Kidney epithelial cell (primary cell): ENCODE measurements around the gene PCMT1. TPM values are rescaled to one million over a fixed set of nuclear protein-coding genes. Genes with fewer than 3 reads are reported as not detected.

ENCODE experiments used
- DNase-seq: peaks from one replicate; pipeline ENCODE4 v3.0.0-alpha.2; 2010; ENCODE audit warnings: low read depth
- H3K27me3 ChIP-seq: 2 replicates; pipeline ENCODE4 v1.6.0; 2011; ENCODE audit warnings: low read length; ENCODE audit not compliant: control insufficient read depth, insufficient read depth
- H3K36me3 ChIP-seq: 2 replicates; pipeline ENCODE4 v1.5.1; 2011; ENCODE audit warnings: low read length; ENCODE audit not compliant: control insufficient read depth, insufficient read depth
- H3K4me3 ChIP-seq: 2 replicates; pipeline ENCODE4 v1.5.1; 2011; ENCODE audit warnings: low read depth, mild to moderate bottlenecking, control low read depth, low read length
- CTCF ChIP-seq: IDR thresholded peaks from 2 replicates; pipeline ENCODE4 v1.5.1; 2011; ENCODE audit warnings: mild to moderate bottlenecking, moderate library complexity, low read length, control low read depth, inconsistent platforms; ENCODE audit not compliant: insufficient read depth, poor library complexity, severe bottlenecking
- total RNA-seq: library from RNA; depleted of rRNA; stranded (reverse); fragments of >200 nt; gene quantifications from 2 replicates; pipeline ENCODE4 v1.2.3, GENCODE V29; 2015

Gene PCMT1
- total RNA-seq, 1 donor from 2014 or later: 112 TPM

DNA sequence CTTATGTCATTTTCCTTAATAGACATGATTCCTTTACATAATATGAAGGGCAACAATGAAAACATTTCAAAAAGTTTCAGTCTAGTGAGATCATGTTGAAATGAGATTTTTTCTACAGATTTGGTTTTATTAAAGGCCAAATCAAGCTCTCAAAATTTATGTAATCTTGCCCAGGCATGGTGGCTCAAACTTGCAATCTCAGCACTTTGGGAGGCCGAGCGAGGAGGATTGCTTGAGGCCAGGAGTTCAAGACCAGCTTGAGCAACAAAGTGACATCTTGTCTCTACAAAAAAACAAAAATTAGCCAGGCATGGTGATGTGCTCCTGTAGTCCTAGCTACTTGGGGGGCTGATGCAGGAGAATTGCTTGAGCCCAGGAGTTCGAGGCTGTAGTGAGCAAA lies 63.8 kb downstream of the PCMT1 start:
- Histone ChIP-seq H3K36me3 (no peaks in the 10 kb centered on the region), H3K27me3 (no peaks in the 10 kb centered on the region), H3K4me3 (no peak overlapping the region)
- DNase-seq: no peak
- no peak for TF ChIP-seq CTCF

GRCh38 chr6:149815788-149816187 lies 66.2 kb downstream of the PCMT1 start:
- H3K27me3 ChIP-seq: no peaks in the 10 kb centered on the region
- H3K4me3 ChIP-seq: no peak overlapping the region
- DNase-seq: no peak
- TF ChIP-seq CTCF: no peak
- H3K36me3 ChIP-seq: no peaks in the 10 kb centered on the region

DNA sequence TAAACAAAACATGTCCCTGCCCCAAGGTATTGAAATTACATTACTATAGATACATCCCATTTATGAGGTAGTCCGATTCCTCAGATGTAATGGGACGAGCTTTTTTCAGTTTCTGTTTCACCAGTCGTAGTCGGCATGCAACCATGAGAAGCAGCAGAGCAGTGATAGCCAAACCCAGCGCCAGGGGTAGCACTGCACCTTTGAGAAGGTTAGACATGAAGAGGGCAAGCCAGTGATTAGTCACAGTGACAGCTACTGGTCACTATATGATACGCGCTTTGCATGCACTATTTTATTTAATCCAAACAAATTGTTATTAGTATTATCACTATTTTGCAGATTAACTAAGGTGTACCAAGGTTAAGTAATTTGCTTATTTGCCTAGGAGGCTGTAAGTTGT lies 71.0 kb downstream of the PCMT1 start:
- no peak overlapping the region for H3K4me3 ChIP-seq
- DNase-seq: no peak
- no peaks in the 10 kb centered on the region for H3K27me3 ChIP-seq
- TF ChIP-seq CTCF: no peak
- no peaks in the 10 kb centered on the region for H3K36me3 ChIP-seq

DNA sequence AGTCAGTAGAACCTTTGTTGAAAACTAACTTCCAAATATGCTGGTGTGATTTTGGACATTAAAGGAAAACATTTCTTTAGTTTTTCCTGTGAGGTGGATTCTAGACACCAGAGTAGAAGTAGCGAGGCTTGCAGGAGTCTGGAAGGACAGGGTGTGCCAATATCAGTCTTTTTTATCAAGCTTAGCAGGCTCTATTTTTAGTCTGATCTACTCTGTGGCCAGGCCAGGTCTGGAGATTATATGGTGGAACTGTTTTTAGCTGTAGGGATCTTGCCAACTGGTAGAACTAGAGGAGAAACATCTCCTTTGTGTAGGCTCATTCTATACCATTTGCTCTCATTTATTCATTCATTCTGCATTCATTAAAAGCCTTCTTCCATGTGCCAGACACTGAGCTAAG lies 72.0 kb downstream of the PCMT1 start:
- Histone ChIP-seq H3K27me3 (no peaks in the 10 kb centered on the region), H3K4me3 (no peak overlapping the region), H3K36me3 (no peaks in the 10 kb centered on the region)
- TF ChIP-seq CTCF: no peak
- DNase-seq: no peak

- H3K36me3 ChIP-seq: no peaks in the 10 kb centered on the region
- H3K4me3 ChIP-seq: no peak overlapping the region
- no peaks in the 10 kb centered on the region for H3K27me3 ChIP-seq
- DNase-seq: no peak
- TF ChIP-seq CTCF: no peak
Measured at GRCh38 chr6:149823013-149823412, 73.5 kb downstream of the PCMT1 start.

DNA sequence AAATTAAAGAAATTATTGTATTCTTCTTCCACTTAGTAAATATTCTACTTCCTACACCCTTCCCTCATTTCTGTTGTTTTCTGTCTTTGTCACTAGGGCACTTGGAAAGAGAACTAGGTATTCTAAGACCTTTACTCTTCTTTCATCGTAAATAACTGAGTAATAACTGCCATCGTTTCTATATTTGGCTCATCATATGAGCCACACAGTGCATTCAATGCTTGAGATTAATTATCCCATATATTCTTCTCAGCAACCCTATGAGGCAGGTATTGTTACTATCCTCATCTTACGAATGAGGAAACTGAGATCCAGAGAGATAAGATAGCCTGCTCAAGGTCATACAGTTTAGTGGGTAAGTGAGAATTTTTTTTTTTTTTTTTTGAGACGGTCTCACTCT lies 75.8 kb downstream of the PCMT1 start:
- H3K36me3 ChIP-seq: no peaks in the 10 kb centered on the region
- no peak overlapping the region for H3K4me3 ChIP-seq
- DNase-seq: no peak
- TF ChIP-seq CTCF: no peak
- no peaks in the 10 kb centered on the region for H3K27me3 ChIP-seq
